ENCODE results near the gene TET3. TPM values are rescaled to one million over a fixed set of nuclear protein-coding genes. Genes with fewer than 3 reads are reported as not detected.

The TET3 gene
- total RNA-seq, 2 experiments from 2014 or later = 22.2 to 24.1 TPM

GRCh38 chr2:74021407-74021755 lies 36.7 kb downstream of the TET3 start:
- Mint-ChIP-seq H3K4me1 (ENCODE audit: low read depth) (peaks cover 68% of the 10 kb centered on the region), H3K27ac (peak overlapping the region; percentile 79), H3K36me3 (ENCODE audit: low read depth) (peaks cover 9% of the 10 kb centered on the region), H3K4me3 (peak overlapping the region; percentile 6), H3K27me3 (no peaks in the 10 kb centered on the region), H3K9me3 (no peaks in the 10 kb centered on the region)
- Histone ChIP-seq H3K4me3 (ENCODE audit: low read length) (no peak overlapping the region), H3K27ac (ENCODE audit: low read depth in 1 of 2, low read length in 2 of 2) (no peak overlapping the region), H3K27me3 (ENCODE audit: control insufficient read depth in 1 of 2, insufficient read depth in 2 of 2, low read length in 2 of 2) (no peaks in the 10 kb centered on the region), H3K4me1 (ENCODE audit: insufficient read depth, low read length) (peaks cover 37% of the 10 kb centered on the region), H3K9me3 (ENCODE audit: control insufficient read depth in 1 of 2, insufficient read depth in 1 of 2, low read length in 2 of 2) (no peaks in the 10 kb centered on the region), H3K36me3 (ENCODE audit: insufficient read depth, low read length) (no peaks in the 10 kb centered on the region)
- no peak for ATAC-seq (ENCODE audit: poor library complexity)
- intact Hi-C loops (cut with DNase I, micrococcal nuclease) = no loop called here
- no peak for DNase-seq
- TF ChIP-seq, protein P1, sequence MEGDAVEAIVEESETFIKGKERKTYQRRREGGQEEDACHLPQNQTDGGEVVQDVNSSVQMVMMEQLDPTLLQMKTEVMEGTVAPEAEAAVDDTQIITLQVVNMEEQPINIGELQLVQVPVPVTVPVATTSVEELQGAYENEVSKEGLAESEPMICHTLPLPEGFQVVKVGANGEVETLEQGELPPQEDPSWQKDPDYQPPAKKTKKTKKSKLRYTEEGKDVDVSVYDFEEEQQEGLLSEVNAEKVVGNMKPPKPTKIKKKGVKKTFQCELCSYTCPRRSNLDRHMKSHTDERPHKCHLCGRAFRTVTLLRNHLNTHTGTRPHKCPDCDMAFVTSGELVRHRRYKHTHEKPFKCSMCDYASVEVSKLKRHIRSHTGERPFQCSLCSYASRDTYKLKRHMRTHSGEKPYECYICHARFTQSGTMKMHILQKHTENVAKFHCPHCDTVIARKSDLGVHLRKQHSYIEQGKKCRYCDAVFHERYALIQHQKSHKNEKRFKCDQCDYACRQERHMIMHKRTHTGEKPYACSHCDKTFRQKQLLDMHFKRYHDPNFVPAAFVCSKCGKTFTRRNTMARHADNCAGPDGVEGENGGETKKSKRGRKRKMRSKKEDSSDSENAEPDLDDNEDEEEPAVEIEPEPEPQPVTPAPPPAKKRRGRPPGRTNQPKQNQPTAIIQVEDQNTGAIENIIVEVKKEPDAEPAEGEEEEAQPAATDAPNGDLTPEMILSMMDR (IDR thresholded peaks at IDR 0.05) = no peak
- ChIA-PET POLR2A (no interaction called here), CTCF (no interaction called here)

- H3K4me1 ChIP-seq (ENCODE audit: insufficient read depth, low read length) = peaks cover 44% of the 10 kb centered on the region
- H3K36me3 ChIP-seq (ENCODE audit: insufficient read depth, low read length) = no peaks in the 10 kb centered on the region
- POLR2A ChIA-PET = no interaction called here
- CTCF ChIA-PET = no interaction called here
- H3K27me3 ChIP-seq (ENCODE audit: control insufficient read depth in 1 of 2, insufficient read depth in 2 of 2, low read length in 2 of 2) = no peaks in the 10 kb centered on the region
- intact Hi-C loops (cut with DNase I, micrococcal nuclease) = no loop called here
- DNase-seq (no peak), ATAC-seq (ENCODE audit: poor library complexity) (no peak)
- Mint-ChIP-seq H3K36me3 (ENCODE audit: low read depth) (no peaks in the 10 kb centered on the region), H3K9me3 (no peaks in the 10 kb centered on the region), H3K4me1 (ENCODE audit: low read depth) (peaks cover 78% of the 10 kb centered on the region), H3K4me3 (peak overlapping the region; percentile 42), H3K27ac (peak overlapping the region; percentile 81), H3K27me3 (no peaks in the 10 kb centered on the region)
- H3K27ac ChIP-seq (ENCODE audit: low read depth in 1 of 2, low read length in 2 of 2) = no peak overlapping the region
- no peak overlapping the region for H3K4me3 ChIP-seq (ENCODE audit: low read length)
- no peaks in the 10 kb centered on the region for H3K9me3 ChIP-seq (ENCODE audit: control insufficient read depth in 1 of 2, insufficient read depth in 1 of 2, low read length in 2 of 2)
- TF ChIP-seq, protein P1 (IDR thresholded peaks at IDR 0.05) = no peak
These were observed 39.5 kb downstream of the TET3 start for GRCh38 chr2:74024216-74024615.

DNA sequence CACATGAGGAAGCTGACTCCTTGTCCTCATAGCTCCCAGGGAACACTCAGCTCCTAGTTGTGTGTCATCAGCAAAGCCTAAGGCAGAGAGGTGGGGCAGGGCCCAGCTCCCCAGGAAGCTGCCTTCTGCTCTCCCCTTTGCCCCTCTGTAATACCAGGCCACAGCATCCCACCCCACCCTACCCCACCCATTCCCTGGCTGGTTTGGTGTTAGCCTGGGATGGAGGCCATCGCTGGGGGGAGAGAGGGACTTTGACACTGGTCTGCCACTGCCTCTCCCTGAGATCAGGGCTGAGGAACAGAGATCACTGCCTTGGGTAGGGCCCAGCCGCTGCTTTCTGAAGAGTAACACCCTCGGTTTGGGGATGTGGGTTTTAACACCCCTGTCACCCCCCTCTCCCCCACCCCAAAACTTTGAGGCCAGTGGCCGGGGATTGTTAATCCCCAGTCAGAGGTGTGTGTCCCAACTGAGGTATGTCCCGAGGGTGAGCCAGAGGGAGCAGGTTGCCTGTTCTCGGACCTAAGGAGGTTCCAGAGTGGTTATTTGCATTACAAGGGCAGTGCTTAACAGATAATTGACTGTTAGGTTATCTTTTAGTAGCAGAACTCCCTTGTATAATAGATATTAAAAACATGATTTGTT lies 41.4 kb downstream of the TET3 start:
- peaks cover 81% of the 10 kb centered on the region for H3K4me1 Mint-ChIP-seq (ENCODE audit: low read depth)
- no peaks in the 10 kb centered on the region for H3K9me3 Mint-ChIP-seq
- H3K27me3 ChIP-seq (ENCODE audit: control insufficient read depth in 1 of 2, insufficient read depth in 2 of 2, low read length in 2 of 2) = no peaks in the 10 kb centered on the region
- intact Hi-C loops (cut with DNase I, micrococcal nuclease) = loop anchor here in 1 of 2 experiments (1.0 kb wide), 1 partner anchor 23 kb away; no protein-coding TSS in a partner anchor
- CTCF ChIA-PET = interaction anchor here (0.7 kb wide), 1 partner anchor 184 kb away, joined by 3 read pairs; no protein-coding TSS in a partner anchor
- peak overlapping the region; percentile 81 for H3K27ac Mint-ChIP-seq
- H3K36me3 ChIP-seq (ENCODE audit: insufficient read depth, low read length) = no peaks in the 10 kb centered on the region
- peaks cover 42% of the 10 kb centered on the region for H3K4me1 ChIP-seq (ENCODE audit: insufficient read depth, low read length)
- no peaks in the 10 kb centered on the region for H3K27me3 Mint-ChIP-seq
- no peak overlapping the region for H3K4me3 Mint-ChIP-seq
- H3K4me3 ChIP-seq (ENCODE audit: low read length) = no peak overlapping the region
- TF ChIP-seq, protein P1 (IDR thresholded peaks at IDR 0.05) = no peak
- POLR2A ChIA-PET = interaction anchor here (1.0 to 2.0 kb wide), 3 partner anchors 14 to 47 kb away, joined by 3 to 8 read pairs (median 3); no protein-coding TSS in a partner anchor
- no peaks in the 10 kb centered on the region for H3K36me3 Mint-ChIP-seq (ENCODE audit: low read depth)
- ATAC-seq (ENCODE audit: poor library complexity) (peak; percentile 65), DNase-seq (peak in 3 of 14 experiments; percentile 20 to 32 (median 24))
- peak overlapping the region; percentile 19 to 30 for H3K27ac ChIP-seq (ENCODE audit: low read depth in 1 of 2, low read length in 2 of 2)
- no peaks in the 10 kb centered on the region for H3K9me3 ChIP-seq (ENCODE audit: control insufficient read depth in 1 of 2, insufficient read depth in 1 of 2, low read length in 2 of 2)

Measured in CD4-positive, alpha-beta T cell (primary cell).